ENCODE results near the gene MXD1. TPM values are rescaled to one million over a fixed set of nuclear protein-coding genes. Genes with fewer than 3 reads are reported as not detected.

MXD1 gene
- total RNA-seq, 4 donors from 2014 or later = 7.2 to 16.6 (median 8.8) TPM

GRCh38 chr2:69950241-69950640 is 35.3 kb downstream of the MXD1 start:
- TF ChIP-seq CTCF (IDR thresholded peaks at IDR 0.05; ENCODE audit: low read depth) = no peak

- no peak for TF ChIP-seq CTCF (IDR thresholded peaks at IDR 0.05; ENCODE audit: low read depth)
Observed at GRCh38 chr2:69952336-69953115, 37.6 kb downstream of the MXD1 start.

- TF ChIP-seq CTCF (IDR thresholded peaks at IDR 0.05; ENCODE audit: low read depth) = no peak
Observed at GRCh38 chr2:69954084-69954483, 39.2 kb downstream of the MXD1 start.

- no peak for TF ChIP-seq CTCF (IDR thresholded peaks at IDR 0.05; ENCODE audit: low read depth)
Observed at GRCh38 chr2:69955029-69955428, 40.1 kb downstream of the MXD1 start.

- no peak for TF ChIP-seq CTCF (IDR thresholded peaks at IDR 0.05; ENCODE audit: low read depth)
Observed at GRCh38 chr2:69956475-69956979, 41.6 kb downstream of the MXD1 start.

- TF ChIP-seq CTCF (IDR thresholded peaks at IDR 0.05; ENCODE audit: low read depth) = no peak
Observed at GRCh38 chr2:69957965-69958364, 43.1 kb downstream of the MXD1 start.

GRCh38 chr2:69958480-69958879 is 43.6 kb downstream of the MXD1 start:
- no peak for TF ChIP-seq CTCF (IDR thresholded peaks at IDR 0.05; ENCODE audit: low read depth)

All from subcutaneous adipose tissue (tissue), 4 donors.